Stimulated activated CD4-positive, alpha-beta T cell treated with anti-CD3 and anti-CD28 coated beads, Interleukin-12 subunit alpha, Interleukin-12 subunit beta, amount 100 ng/mL, for 48 hours (primary cell): ENCODE data around the gene PPP1R1B.

Experiments used
- DNase-seq, 3 donors: peaks; one replicate each; pipeline ENCODE4 v3.0.0-alpha.2; 2020; ENCODE audit warnings: low read depth in 2 of 3, low spot score in 1 of 3

The PPP1R1B gene

GRCh38 chr17:39651923-39652586, 25.3 kb downstream of the PPP1R1B start:
- no peak for DNase-seq

GRCh38 chr17:39652587-39653315, 26.0 kb downstream of the PPP1R1B start:
- no peak for DNase-seq

GRCh38 chr17:39653316-39653661, 26.5 kb downstream of the PPP1R1B start:
- no peak for DNase-seq

GRCh38 chr17:39653662-39654331, 27.0 kb downstream of the PPP1R1B start:
- peak; percentile 63 to 87 (median 79) for DNase-seq

- no peak for DNase-seq
Observed at GRCh38 chr17:39655105-39655504, 28.4 kb downstream of the PPP1R1B start.

- DNase-seq = no peak
Observed at GRCh38 chr17:39658346-39658745, 31.6 kb downstream of the PPP1R1B start.

- DNase-seq = no peak
Observed at GRCh38 chr17:39658760-39659159, 32.0 kb downstream of the PPP1R1B start.

GRCh38 chr17:39659279-39660010, 32.7 kb downstream of the PPP1R1B start:
- no peak for DNase-seq

GRCh38 chr17:39660011-39660360, 33.2 kb downstream of the PPP1R1B start:
- DNase-seq = no peak

GRCh38 chr17:39660397-39661385, 33.9 kb downstream of the PPP1R1B start:
- no peak for DNase-seq

GRCh38 chr17:39661744-39662541, 35.2 kb downstream of the PPP1R1B start:
- no peak for DNase-seq

GRCh38 chr17:39662551-39663339, 36.0 kb downstream of the PPP1R1B start:
- no peak for DNase-seq

- DNase-seq = no peak
Observed at GRCh38 chr17:39663340-39663687, 36.6 kb downstream of the PPP1R1B start.

GRCh38 chr17:39663688-39664580, 37.2 kb downstream of the PPP1R1B start:
- no peak for DNase-seq

GRCh38 chr17:39664581-39665561, 38.1 kb downstream of the PPP1R1B start, which contains the start of gene TCAP:
Gene TCAP, plus strand, starts transcription at chr17:39665349. Its CDS starts 11 bp downstream, at chr17:39665360.
- DNase-seq = no peak

- DNase-seq = no peak
Observed at GRCh38 chr17:39665642-39666224, 39.0 kb downstream of the PPP1R1B start.
